ENCODE results near the gene LSM4. TPM values are rescaled to one million over a fixed set of nuclear protein-coding genes. Genes with fewer than 3 reads are reported as not detected.

Gene LSM4
- total and polyA plus RNA-seq, 8 donors, result 16.5 to 67.9 (median 35.3) TPM

- FAIRE-seq, result no peak
- Histone ChIP-seq H3K4me1 (peaks cover 0 to 4% (median 0%) of the 10 kb centered on the region in 3 donors), H3K9me3 (no peaks in the 10 kb centered on the region), H3K27me3 (no peaks in the 10 kb centered on the region), H3K4me3 (no peak overlapping the region), H3K27ac (no peak overlapping the region), H3K36me3 (no peaks in the 10 kb centered on the region)
- DNase-seq, result peak in 1 of 6 donors; percentile 61
- no peak for TF ChIP-seq CTCF (IDR thresholded peaks at IDR 0.05)
- 66 to 79% methylated on average over 9 of the region's 9 CpGs for WGBS, 2 donors
- intact Hi-C loops (cut with DNase I), result no loop called here
- peak in 1 of 4 donors; percentile 8 for ATAC-seq
Observed at GRCh38 chr19:18294467-18294864, 28.4 kb downstream of the LSM4 start.

- ATAC-seq (no peak), FAIRE-seq (no peak), DNase-seq (no peak)
- H3K36me3 ChIP-seq, result no peaks in the 10 kb centered on the region
- H3K4me1 ChIP-seq, result peaks cover 0 to 4% (median 0%) of the 10 kb centered on the region in 3 donors
- H3K27ac ChIP-seq, result peak overlapping the region in 2 of 4 donors; percentile 97 to 98
- intact Hi-C loops (cut with DNase I), result no loop called here
- WGBS, 2 donors, result 77 to 79% methylated on average over 18 of the region's 18 CpGs
- H3K27me3 ChIP-seq, result no peaks in the 10 kb centered on the region
- no peaks in the 10 kb centered on the region for H3K9me3 ChIP-seq
- TF ChIP-seq CTCF (IDR thresholded peaks at IDR 0.05), result no peak
- no peak overlapping the region for H3K4me3 ChIP-seq
Observed at GRCh38 chr19:18293642-18294466, 29.0 kb downstream of the LSM4 start.

- H3K4me3 ChIP-seq, result peak overlapping the region; percentile 29 to 73 (median 48)
- WGBS, 2 donors, result 10% methylated on average over 29 to 31 of the region's 31 CpGs
- no peaks in the 10 kb centered on the region for H3K9me3 ChIP-seq
- intact Hi-C loops (cut with DNase I), result no loop called here
- peaks cover 0 to 4% (median 0%) of the 10 kb centered on the region in 3 donors for H3K4me1 ChIP-seq
- H3K27me3 ChIP-seq, result no peaks in the 10 kb centered on the region
- no peaks in the 10 kb centered on the region for H3K36me3 ChIP-seq
- FAIRE-seq, result no peak
- peak overlapping the region; percentile 91 to 98 (median 94) for H3K27ac ChIP-seq
- DNase-seq, result peak; percentile 50 to 85 (median 78)
- peak; percentile 43 to 58 (median 52) for ATAC-seq
- TF ChIP-seq CTCF (IDR thresholded peaks at IDR 0.05), result no peak
Observed at GRCh38 chr19:18292810-18293641, 29.9 kb downstream of the LSM4 start.

GRCh38 chr19:18292462-18292809, 30.4 kb downstream of the LSM4 start:
- Histone ChIP-seq H3K4me3 (peak overlapping the region; percentile 29 to 73 (median 48)), H3K27me3 (no peaks in the 10 kb centered on the region), H3K36me3 (no peaks in the 10 kb centered on the region), H3K4me1 (peaks cover 0 to 4% (median 0%) of the 10 kb centered on the region in 3 donors), H3K27ac (peak overlapping the region; percentile 91 to 98 (median 94)), H3K9me3 (no peaks in the 10 kb centered on the region)
- intact Hi-C loops (cut with DNase I), result no loop called here
- no peak for TF ChIP-seq CTCF (IDR thresholded peaks at IDR 0.05)
- DNase-seq (no peak), ATAC-seq (peak in 1 of 4 donors; percentile 29), FAIRE-seq (no peak)
- 0% methylated on average over 18 to 20 of the region's 20 CpGs for WGBS, 2 donors

All from pancreas (tissue), 10 donors.